ENCODE measurements around the gene TCF7L2.

DNA sequence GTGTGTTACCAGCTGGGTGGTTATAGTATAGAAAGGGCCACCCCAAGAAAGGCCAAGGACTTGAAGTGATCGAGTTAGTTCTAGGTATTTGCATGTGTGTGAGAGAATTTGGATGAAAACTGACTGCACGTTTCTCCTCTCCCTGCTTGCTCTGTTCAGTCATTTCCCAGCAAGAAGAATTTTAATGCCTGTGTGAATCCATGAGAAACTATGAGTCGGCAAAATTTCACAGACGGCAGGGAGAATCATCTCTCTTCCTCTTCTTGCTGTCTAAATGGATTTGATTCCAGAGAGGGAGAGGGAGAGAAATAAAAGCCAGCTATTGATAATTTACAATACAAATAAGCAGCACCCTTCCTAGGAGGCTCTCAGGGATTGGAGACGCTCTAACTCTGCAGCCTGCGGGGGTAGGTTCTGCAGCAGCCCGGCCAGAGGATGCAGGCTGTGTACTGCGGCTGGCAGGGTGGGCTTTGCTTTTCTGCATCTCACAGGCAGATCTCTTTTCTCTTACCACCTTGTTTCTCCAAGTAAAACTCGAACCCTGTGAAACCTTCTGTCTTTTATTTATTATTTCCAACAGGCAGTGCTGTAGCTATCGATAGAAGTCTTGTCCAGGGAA is 183.6 kb downstream of the TCF7L2 start:
- TF ChIP-seq, protein P1, sequence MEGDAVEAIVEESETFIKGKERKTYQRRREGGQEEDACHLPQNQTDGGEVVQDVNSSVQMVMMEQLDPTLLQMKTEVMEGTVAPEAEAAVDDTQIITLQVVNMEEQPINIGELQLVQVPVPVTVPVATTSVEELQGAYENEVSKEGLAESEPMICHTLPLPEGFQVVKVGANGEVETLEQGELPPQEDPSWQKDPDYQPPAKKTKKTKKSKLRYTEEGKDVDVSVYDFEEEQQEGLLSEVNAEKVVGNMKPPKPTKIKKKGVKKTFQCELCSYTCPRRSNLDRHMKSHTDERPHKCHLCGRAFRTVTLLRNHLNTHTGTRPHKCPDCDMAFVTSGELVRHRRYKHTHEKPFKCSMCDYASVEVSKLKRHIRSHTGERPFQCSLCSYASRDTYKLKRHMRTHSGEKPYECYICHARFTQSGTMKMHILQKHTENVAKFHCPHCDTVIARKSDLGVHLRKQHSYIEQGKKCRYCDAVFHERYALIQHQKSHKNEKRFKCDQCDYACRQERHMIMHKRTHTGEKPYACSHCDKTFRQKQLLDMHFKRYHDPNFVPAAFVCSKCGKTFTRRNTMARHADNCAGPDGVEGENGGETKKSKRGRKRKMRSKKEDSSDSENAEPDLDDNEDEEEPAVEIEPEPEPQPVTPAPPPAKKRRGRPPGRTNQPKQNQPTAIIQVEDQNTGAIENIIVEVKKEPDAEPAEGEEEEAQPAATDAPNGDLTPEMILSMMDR (IDR thresholded peaks at IDR 0.05) = no peak
- no peak for TF ChIP-seq POLR2A (IDR thresholded peaks at IDR 0.05)
- no peak for TF ChIP-seq EP300 (IDR thresholded peaks at IDR 0.05)

All from tibial nerve (tissue), 4 donors.